Sigmoid colon (tissue), 7 donors: Measurements from ENCODE around the gene GOT1. TPM values are rescaled to one million over a fixed set of nuclear protein-coding genes. Genes with fewer than 3 reads are reported as not detected.

Experiments used
- DNase-seq: peaks from one replicate; pipeline ENCODE4 v3.0.0-alpha.2; 2019
- H3K27ac ChIP-seq, 4 donors: fragments of 200-600 bp; sonication (generic); one replicate each; pipeline ENCODE4 v1.5.1; 2016 to 2019; ENCODE audit warnings: mild to moderate bottlenecking in 1 of 4
- H3K27me3 ChIP-seq, 3 donors: fragments of 200-600 bp; sonication (generic); one replicate each; pipeline ENCODE4 v1.5.1; 2019; ENCODE audit warnings: mild to moderate bottlenecking in 1 of 3
- H3K36me3 ChIP-seq, 4 donors: fragments of 200-600 bp; sonication (generic); one replicate each; pipeline ENCODE4 v1.5.1; 2016 to 2019
- H3K4me1 ChIP-seq, 4 donors: fragments of 200-600 bp; sonication (generic); one replicate each; pipeline ENCODE4 v1.5.1; 2017 to 2019
- H3K4me3 ChIP-seq, 4 donors: fragments of 200-600 bp; sonication (generic); one replicate each; pipeline ENCODE4 v1.5.1; 2017 to 2019; ENCODE audit warnings: mild to moderate bottlenecking in 2 of 4, moderate library complexity in 1 of 4
- H3K9me3 ChIP-seq, 4 donors: fragments of 200-600 bp in 3 of 4; sonication (generic) in 3 of 4; one replicate each; pipeline versions ENCODE4 v1.5.1 to v1.6.1; 2013 to 2019
- EP300 ChIP-seq, 4 donors: sonication (generic); formaldehyde crosslinking; IDR thresholded peaks; one replicate each; pipeline ENCODE4 v1.6.1; 2017; ENCODE audit warnings: antibody characterized with exemption in 4 of 4
- POLR2A ChIP-seq, 2 donors: fragments of 450-650 bp; IDR thresholded peaks; one replicate each; pipeline ENCODE4 v1.6.1; 2016; ENCODE audit warnings: antibody characterized with exemption in 2 of 2, mild to moderate bottlenecking in 2 of 2, moderate library complexity in 2 of 2
- POLR2AphosphoS5 ChIP-seq, 4 donors: sonication (generic); formaldehyde crosslinking; IDR thresholded peaks; one replicate each; pipeline ENCODE4 v1.6.1; 2017; ENCODE audit warnings: antibody characterized with exemption in 4 of 4
- WGBS, 2 donors: extraction: QIAGEN DNeasy Blood & Tissue Kit; methylation state at CpG; one replicate each; pipeline ENCODE4 v1.1.7; 2013; 5-methylcytosine and 5-hydroxymethylcytosine counted together
- intact Hi-C: fragments of 100-400 bp; cut with DNase I; formaldehyde crosslinking; loops from one replicate; pipeline ENCODE4 v1.15.1; 2023
- polyA plus RNA-seq, 3 donors: library from polyadenylated mRNA; stranded (reverse); fragments of 200-250 nt; gene quantifications; one replicate each; pipeline ENCODE4 v1.2.3, GENCODE V29; 2013
- total RNA-seq, 4 donors: library from RNA; depleted of rRNA; stranded (reverse); fragments of >200 nt; gene quantifications; one replicate each; pipeline ENCODE4 v1.1.0, GENCODE V29; 2016
- TF ChIP-seq, protein P1 (sequence below), 4 experiments: fragments of 450-650 bp in 3 of 4; fragments of 200-600 bp in 1 of 4; IDR thresholded peaks; one replicate each; pipeline ENCODE4 v1.5.1; 2016 to 2019; ENCODE audit warnings: antibody characterized with exemption in 4 of 4, mild to moderate bottlenecking in 3 of 4, moderate library complexity in 2 of 4
- donor health status: healthy with polysubstance abuse.
- donor health status: Bipolar disorder and iron deficiency.
- donor health status: healthy.

GOT1 gene
- total and polyA plus RNA-seq, 7 donors: 13.4 to 73.5 (median 29.6) TPM

DNA sequence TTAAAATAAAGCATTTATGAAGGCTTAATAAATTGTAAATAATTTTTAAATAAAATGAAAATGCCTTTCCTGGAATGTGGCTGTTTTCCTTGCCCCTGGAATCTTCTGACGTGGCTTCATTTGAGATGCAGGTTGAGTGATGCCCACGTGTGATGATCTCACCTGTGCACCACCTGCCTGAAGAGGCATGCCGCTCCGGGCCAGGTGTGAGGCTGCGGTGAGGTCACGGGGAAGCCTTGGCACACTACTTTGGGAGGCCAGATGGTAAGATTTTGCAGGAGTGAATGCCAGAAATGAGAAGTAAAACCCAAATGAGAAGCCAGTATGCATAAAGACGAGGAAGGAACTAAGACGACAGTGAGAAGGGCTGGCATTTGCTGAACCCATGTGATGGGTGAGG, 36.2 kb downstream of the GOT1 start:
- Histone ChIP-seq H3K4me1 (peaks cover 0 to 15% (median 4%) of the 10 kb centered on the region in 4 donors), H3K27me3 (no peaks in the 10 kb centered on the region), H3K4me3 (no peak overlapping the region), H3K27ac (no peak overlapping the region), H3K9me3 (no peaks in the 10 kb centered on the region), H3K36me3 (peaks cover 0 to 37% (median 9%) of the 10 kb centered on the region in 4 donors)
- DNase-seq: no peak
- intact Hi-C loops: loop anchor here (5.0 kb wide), 2 partner anchors 153 to 313 kb away; no protein-coding TSS in a partner anchor
- 78 to 80% methylated on average over 8 of the region's 8 CpGs for WGBS, 2 donors
- TF ChIP-seq EP300 (IDR thresholded peaks at IDR 0.05): no peak
- no peak for TF ChIP-seq POLR2A (IDR thresholded peaks at IDR 0.05)
- TF ChIP-seq, protein P1, sequence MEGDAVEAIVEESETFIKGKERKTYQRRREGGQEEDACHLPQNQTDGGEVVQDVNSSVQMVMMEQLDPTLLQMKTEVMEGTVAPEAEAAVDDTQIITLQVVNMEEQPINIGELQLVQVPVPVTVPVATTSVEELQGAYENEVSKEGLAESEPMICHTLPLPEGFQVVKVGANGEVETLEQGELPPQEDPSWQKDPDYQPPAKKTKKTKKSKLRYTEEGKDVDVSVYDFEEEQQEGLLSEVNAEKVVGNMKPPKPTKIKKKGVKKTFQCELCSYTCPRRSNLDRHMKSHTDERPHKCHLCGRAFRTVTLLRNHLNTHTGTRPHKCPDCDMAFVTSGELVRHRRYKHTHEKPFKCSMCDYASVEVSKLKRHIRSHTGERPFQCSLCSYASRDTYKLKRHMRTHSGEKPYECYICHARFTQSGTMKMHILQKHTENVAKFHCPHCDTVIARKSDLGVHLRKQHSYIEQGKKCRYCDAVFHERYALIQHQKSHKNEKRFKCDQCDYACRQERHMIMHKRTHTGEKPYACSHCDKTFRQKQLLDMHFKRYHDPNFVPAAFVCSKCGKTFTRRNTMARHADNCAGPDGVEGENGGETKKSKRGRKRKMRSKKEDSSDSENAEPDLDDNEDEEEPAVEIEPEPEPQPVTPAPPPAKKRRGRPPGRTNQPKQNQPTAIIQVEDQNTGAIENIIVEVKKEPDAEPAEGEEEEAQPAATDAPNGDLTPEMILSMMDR (IDR thresholded peaks at IDR 0.05): no peak
- no peak for TF ChIP-seq POLR2AphosphoS5 (IDR thresholded peaks at IDR 0.05)

DNA sequence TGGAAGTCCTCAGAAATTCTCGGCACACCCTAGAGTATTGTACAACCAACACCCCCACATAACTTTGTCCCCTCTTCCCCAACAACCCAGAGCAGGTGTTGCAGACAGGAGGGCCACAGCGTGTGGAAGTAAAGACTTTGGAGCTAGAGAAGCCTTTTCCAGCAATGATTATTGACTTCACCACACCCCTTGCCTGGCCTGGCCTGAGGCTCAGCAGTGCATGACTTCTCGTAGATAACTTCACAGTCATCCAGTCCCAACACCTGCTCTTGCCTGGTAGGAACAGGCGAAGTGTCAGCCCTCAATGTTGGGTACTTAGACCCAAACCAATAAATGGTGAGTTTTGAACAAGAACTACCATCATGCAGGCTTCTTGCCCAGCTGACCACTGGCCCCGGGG, 36.7 kb downstream of the GOT1 start:
- Histone ChIP-seq H3K27ac (no peak overlapping the region), H3K9me3 (no peaks in the 10 kb centered on the region), H3K4me3 (no peak overlapping the region), H3K27me3 (no peaks in the 10 kb centered on the region), H3K4me1 (peaks cover 0 to 15% (median 4%) of the 10 kb centered on the region in 4 donors), H3K36me3 (peaks cover 0 to 31% (median 7%) of the 10 kb centered on the region in 4 donors)
- TF ChIP-seq POLR2AphosphoS5 (IDR thresholded peaks at IDR 0.05) (no peak), POLR2A (IDR thresholded peaks at IDR 0.05) (no peak), EP300 (IDR thresholded peaks at IDR 0.05) (no peak)
- TF ChIP-seq, protein P1 (IDR thresholded peaks at IDR 0.05): no peak
- intact Hi-C loops: loop anchor here (2.0 to 5.0 kb wide), 3 partner anchors 154 to 314 kb away; no protein-coding TSS in a partner anchor
- WGBS, 2 donors: 68 to 88% methylated on average over 5 of the region's 5 CpGs
- DNase-seq: no peak

DNA sequence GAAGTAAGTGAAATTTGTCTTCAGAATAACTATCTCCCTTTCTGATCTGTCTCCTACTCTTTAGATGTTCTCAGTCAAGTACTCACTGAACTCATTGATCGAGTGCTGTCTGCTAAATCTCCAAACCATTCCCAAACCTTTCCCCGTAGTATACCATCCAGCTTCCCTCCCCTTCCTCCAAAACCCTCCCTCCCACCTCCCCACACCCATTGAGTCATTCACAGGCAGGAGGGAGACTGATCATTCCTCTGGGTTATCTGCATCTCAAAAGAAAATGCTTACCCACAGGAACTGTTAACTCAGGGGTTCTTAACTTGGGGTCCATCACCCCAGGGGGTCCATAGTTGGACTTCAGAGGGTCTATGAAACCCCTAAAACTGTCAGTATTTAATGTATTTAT, 37.4 kb downstream of the GOT1 start:
- no peak overlapping the region for H3K4me3 ChIP-seq
- peaks cover 0 to 25% (median 5%) of the 10 kb centered on the region in 4 donors for H3K36me3 ChIP-seq
- no peaks in the 10 kb centered on the region for H3K27me3 ChIP-seq
- intact Hi-C loops: loop anchor here (2.0 to 5.0 kb wide), 3 partner anchors 154 to 314 kb away; no protein-coding TSS in a partner anchor
- TF ChIP-seq POLR2AphosphoS5 (IDR thresholded peaks at IDR 0.05): no peak
- no peak for TF ChIP-seq EP300 (IDR thresholded peaks at IDR 0.05)
- TF ChIP-seq POLR2A (IDR thresholded peaks at IDR 0.05): no peak
- TF ChIP-seq, protein P1 (IDR thresholded peaks at IDR 0.05): no peak
- H3K4me1 ChIP-seq: peaks cover 0 to 15% (median 4%) of the 10 kb centered on the region in 4 donors
- H3K27ac ChIP-seq: no peak overlapping the region
- no peak for DNase-seq
- WGBS, 2 donors: 66 to 70% methylated on average over 2 of the region's 2 CpGs
- no peaks in the 10 kb centered on the region for H3K9me3 ChIP-seq

DNA sequence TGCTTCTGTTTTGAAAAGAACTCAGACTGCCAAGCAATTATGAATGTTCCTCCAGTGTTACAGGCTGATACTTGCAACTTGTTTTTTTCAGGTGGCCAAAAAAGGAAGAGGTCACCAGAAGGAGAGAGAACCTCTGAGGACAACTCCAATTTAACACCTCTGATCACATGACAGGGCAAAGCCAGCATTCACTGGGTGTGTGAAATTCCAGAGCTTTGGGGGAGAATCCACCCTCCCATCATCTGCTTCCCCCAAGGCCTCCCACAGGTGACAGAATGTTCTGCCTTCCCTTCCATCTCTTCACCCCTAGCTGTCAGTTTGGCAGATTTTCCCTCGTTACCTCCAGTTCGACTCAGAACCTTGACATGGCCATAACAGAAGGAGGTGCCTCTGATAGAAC, 39.1 kb downstream of the GOT1 start:
- no peak overlapping the region for H3K27ac ChIP-seq
- no peaks in the 10 kb centered on the region for H3K9me3 ChIP-seq
- 94% methylated on average over 2 of the region's 2 CpGs for WGBS, 2 donors
- H3K27me3 ChIP-seq: no peaks in the 10 kb centered on the region
- no peak for DNase-seq
- TF ChIP-seq POLR2A (IDR thresholded peaks at IDR 0.05): no peak
- TF ChIP-seq, protein P1 (IDR thresholded peaks at IDR 0.05): no peak
- no peak for TF ChIP-seq EP300 (IDR thresholded peaks at IDR 0.05)
- no peak for TF ChIP-seq POLR2AphosphoS5 (IDR thresholded peaks at IDR 0.05)
- H3K4me3 ChIP-seq: no peak overlapping the region
- H3K4me1 ChIP-seq: peaks cover 0 to 12% (median 3%) of the 10 kb centered on the region in 4 donors
- peaks cover 0 to 8% (median 0%) of the 10 kb centered on the region in 4 donors for H3K36me3 ChIP-seq
- intact Hi-C loops: loop anchor here (5.0 kb wide), 2 partner anchors 156 to 316 kb away; no protein-coding TSS in a partner anchor
